Measurements from ENCODE around the gene AGAP5. TPM values are rescaled to one million over a fixed set of nuclear protein-coding genes. Genes with fewer than 3 reads are reported as not detected.

AGAP5 gene
- total and polyA plus RNA-seq, 9 of the 15 experiments (the other 6 are each of a cell fraction or from before 2014, with no cell fraction given), result 0.32 to 7.5 (median 5.3) TPM

- 0 out of 4 replicates have a peak, but pooled peaks of 1 of the 2 experiments have one; percentile 53 for TF ChIP-seq ZNF639 (CRISPR knock-in tag; conservative IDR thresholded peaks at IDR 0.05 in 1 of 2, IDR thresholded peaks at IDR 0.05 in 1 of 2)
- peak; percentile 100 for TF ChIP-seq CTBP1 (IDR thresholded peaks at IDR 0.05; ENCODE audit: borderline replicate concordance)
- TF ChIP-seq TAL1 (IDR thresholded peaks at IDR 0.05), result peak; percentile 86
- TF ChIP-seq SP1 (CRISPR knock-in tag; IDR thresholded peaks at IDR 0.05), result no peak
- peak; percentile 91 for TF ChIP-seq MECOM (CRISPR knock-in tag; IDR thresholded peaks at IDR 0.05)
- no peak for TF ChIP-seq HOXB6 (CRISPR knock-in tag; IDR thresholded peaks at IDR 0.05; ENCODE audit: borderline replicate concordance)
- peak; percentile 55; the same call in 1 of the 2 replicates for TF ChIP-seq EHMT2 (IDR thresholded peaks at IDR 0.05)
- TF ChIP-seq JUND (IDR thresholded peaks at IDR 0.05; ENCODE audit: borderline replicate concordance, low read depth, low read length), result peak; percentile 89
- TF ChIP-seq JUND (tag; IDR thresholded peaks at IDR 0.05; ENCODE audit: borderline replicate concordance, low read depth, low read length), result peak; percentile 91; the same call in 2 of the 3 replicates
- no peak for TF ChIP-seq PPARD (CRISPR knock-in tag; IDR thresholded peaks at IDR 0.05)
- peak; percentile 93 for TF ChIP-seq NCOR1 (IDR thresholded peaks at IDR 0.05)
- no peak for TF ChIP-seq ID3 (CRISPR knock-in tag; IDR thresholded peaks at IDR 0.05)
- TF ChIP-seq ID3 (tag; IDR thresholded peaks at IDR 0.05), result peak; percentile 90
- TF ChIP-seq ZNF583 (CRISPR knock-in tag; IDR thresholded peaks at IDR 0.05), result peak; percentile 62; the same call in 1 of the 2 replicates
- TF ChIP-seq TEAD4 (IDR thresholded peaks at IDR 0.05; ENCODE audit: low read length), result peak; percentile 88
- no peak for TF ChIP-seq TEAD4 (CRISPR knock-in tag; IDR thresholded peaks at IDR 0.05; ENCODE audit: borderline replicate concordance)
- TF ChIP-seq SREBF2 (CRISPR knock-in tag; IDR thresholded peaks at IDR 0.05), result peak; percentile 92; the same call in 1 of the 2 replicates
- peak; percentile 89 for TF ChIP-seq DPF2 (IDR thresholded peaks at IDR 0.05)
- peak in 1 of 3 experiments; percentile 73; a peak in 2 of 6 replicates for TF ChIP-seq ZBTB11 (CRISPR knock-in tag; IDR thresholded peaks at IDR 0.05)
- TF ChIP-seq SMARCA5 (IDR thresholded peaks at IDR 0.05), result 0 out of 2 replicates have a peak, but pooled peaks have one; percentile 28
- 0 out of 2 replicates have a peak, but pooled peaks have one; percentile 40 for TF ChIP-seq ZSCAN32 (CRISPR knock-in tag; IDR thresholded peaks at IDR 0.05)
- TF ChIP-seq RCOR1 (IDR thresholded peaks at IDR 0.05; ENCODE audit: borderline replicate concordance in 1 of 2, low read depth in 2 of 2, low read length in 2 of 2), result peak in 1 of 2 experiments; percentile 95; a peak in 3 of 4 replicates
- peak; percentile 73; the same call in 1 of the 2 replicates for TF ChIP-seq ZNF584 (CRISPR knock-in tag; IDR thresholded peaks at IDR 0.05; ENCODE audit: low read depth)
- peak; percentile 98 for TF ChIP-seq ZEB2 (IDR thresholded peaks at IDR 0.05)
These were observed 48.7 kb downstream of the AGAP5 start (continued) for GRCh38 chr10:73648975-73649829.
